ENCODE results near the gene HSP90AB1.
"Not testable (repeated sequence)": the region's sequence is repeated elsewhere in the genome, so short reads cannot be mapped to it uniquely, and the experiment has no call there.

Gene HSP90AB1

DNA sequence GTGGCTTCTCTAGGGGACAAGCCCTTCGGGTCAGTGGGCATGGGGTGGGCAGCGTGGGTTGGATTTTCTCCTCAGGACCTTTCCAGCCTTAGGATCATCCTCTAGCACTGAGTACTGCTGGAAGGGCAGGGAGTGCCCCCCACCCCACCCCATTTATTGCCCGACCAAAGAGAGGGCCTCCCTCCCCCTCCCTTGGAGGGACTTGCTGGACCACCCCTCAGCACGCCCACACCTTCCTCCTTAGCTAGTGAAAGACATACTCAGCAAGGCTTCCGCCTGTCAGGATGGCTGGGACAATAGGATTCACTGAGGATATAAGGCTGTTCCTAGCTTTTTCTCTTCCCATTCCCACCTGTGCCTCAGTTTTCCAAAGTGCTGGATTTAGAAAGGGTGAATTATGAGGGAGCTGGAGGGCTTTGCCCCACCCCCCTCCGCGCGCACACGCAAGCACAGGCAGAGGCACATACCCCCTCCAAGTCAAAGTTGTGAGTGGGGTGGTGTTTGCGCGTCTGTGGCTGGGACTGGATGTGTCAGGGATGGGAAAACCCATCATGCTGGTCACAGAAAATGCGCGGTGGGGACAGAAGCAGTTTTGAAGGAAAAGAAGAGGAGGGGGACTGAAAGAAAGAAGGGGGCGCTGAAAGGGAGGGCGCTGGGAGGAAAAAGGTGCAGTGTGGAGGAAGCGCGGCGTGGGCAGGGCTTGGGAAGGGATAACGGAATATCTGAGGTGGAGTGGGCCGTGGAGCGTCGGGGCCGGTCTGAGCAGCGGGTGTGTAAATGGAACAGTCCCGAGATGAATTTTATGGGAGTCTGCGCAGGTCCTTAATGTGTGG, 24.2 kb upstream of the HSP90AB1 start:
- DNase-seq: no peak

GRCh38 chr6:44223319-44224028, 23.4 kb upstream of the HSP90AB1 start, which contains the start of gene SLC29A1:
Gene SLC29A1 (plus strand): TSS chr6:44223595. CDS start chr6:44227314, 3,719 bp downstream.
- DNase-seq: no peak

DNA sequence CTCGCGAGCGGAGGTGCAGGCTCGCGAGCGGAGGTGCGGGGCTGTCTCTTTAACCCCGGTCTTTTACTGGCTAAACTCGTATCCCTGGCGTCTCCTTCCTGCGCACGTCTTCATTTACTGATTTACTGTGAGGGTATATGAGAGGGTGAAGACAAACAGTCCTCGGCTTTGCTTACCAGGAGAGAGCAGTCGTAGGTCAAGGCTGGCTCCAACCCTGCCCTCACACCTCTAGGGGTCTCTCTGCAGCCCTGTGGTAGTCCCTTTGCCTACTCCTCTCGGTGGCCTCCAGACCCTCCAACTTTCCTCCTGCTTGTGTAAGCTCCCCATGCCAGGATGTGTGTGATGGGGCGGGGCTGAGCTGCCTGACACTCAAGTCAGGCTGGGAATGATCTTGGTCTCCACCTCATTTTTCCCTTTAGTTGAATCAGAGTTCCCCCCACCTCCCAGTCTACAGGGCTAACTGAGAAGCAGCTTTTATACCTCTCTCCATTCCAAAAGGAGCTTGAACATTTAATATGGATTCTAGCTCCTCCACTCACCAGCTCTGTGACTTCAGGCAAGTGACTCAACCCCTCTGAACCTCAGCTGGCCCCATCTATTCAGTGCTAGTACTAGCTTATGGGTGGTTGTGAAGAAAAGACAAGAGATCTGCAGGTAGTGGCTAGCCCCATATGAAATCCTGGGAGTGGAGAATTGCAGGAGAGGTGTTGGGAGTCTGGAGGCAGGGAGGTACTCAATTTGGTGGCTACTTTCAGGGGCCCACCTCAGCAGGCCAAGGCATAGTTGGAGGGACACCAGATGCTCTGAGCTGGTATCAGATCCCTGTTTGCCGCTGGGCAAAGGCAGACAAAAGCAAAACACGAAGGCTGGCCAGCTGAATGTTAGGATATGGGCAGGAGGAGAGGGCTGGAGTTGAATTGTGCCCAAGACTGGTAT, 22.6 kb upstream of the HSP90AB1 start:
- DNase-seq: no peak

GRCh38 chr6:44224965-44225305, 22.0 kb upstream of the HSP90AB1 start:
- DNase-seq: no peak

DNA sequence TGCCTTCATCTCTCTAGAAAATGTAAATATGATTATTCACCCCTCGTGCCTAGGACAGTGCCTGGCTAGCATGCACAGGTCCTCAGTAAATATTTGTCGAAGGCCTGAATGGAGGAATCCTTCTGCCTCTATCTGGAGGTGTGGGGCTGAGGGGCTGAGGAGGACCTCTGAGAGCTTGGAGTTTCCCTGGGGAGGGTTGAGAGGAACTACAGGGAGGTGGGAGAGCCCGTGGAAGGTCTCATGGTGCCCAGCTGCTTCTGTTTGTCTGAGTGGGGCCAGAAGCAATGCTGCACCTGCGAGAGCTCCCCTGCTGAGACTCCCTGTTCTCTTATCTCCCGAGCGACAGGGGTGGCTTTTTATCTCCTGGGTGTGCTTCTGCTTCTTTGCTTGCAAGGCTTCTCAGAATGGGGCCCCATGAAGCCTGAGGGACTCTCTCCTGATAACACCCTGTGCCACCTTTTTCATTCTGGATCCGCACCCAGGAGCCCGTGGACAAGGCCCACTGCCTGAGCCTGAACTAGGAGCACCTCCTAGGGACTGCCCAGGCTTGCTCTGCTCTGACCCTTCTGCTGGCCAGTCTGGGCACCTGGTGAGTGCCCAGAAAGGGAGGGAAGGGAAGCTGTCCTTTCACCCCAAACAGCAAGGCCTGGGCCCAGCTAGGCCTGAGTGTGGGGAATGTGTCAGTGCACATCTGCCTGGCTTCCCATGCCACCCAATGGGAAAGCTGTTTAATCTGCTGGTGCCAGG, 21.1 kb upstream of the HSP90AB1 start:
- DNase-seq: no peak

DNA sequence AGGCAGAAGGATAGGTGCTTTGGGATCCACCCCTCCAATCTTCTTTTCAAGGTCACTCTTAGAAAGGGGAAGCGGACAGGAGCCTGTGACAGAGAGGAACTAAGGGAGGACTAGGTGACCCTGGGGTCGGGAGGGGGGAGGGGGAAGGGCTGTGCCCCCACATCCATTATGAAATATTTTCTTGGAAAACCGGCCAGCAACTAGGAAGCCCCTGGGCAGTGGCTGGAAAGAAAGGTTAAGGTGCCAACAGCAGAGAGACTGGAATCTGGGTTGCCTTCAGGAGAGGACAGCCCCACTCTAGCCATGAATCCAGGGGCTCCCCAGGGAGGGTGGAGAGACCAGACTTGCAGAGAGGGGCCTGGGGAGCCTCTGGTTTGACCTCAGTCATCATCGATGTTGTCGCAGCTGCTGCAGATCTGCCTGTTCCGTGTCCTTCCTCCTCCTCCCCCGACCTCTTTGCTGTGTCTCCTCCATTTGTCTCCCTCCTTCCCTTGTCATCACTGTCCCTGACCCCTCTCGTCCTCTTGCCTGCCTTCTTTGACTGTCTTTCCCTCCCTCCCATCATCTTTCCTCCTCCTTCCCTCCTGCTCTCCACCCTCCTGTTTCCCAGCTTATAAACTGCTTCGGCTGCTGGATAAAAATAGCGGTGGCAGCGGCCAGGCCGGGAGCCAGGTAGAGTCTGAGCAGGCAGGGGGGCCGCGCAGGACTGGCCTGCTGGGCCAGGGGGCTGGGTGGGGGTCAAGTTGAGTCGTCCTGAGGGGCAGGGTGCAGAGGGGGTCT, 20.3 kb upstream of the HSP90AB1 start:
- no peak for DNase-seq

DNA sequence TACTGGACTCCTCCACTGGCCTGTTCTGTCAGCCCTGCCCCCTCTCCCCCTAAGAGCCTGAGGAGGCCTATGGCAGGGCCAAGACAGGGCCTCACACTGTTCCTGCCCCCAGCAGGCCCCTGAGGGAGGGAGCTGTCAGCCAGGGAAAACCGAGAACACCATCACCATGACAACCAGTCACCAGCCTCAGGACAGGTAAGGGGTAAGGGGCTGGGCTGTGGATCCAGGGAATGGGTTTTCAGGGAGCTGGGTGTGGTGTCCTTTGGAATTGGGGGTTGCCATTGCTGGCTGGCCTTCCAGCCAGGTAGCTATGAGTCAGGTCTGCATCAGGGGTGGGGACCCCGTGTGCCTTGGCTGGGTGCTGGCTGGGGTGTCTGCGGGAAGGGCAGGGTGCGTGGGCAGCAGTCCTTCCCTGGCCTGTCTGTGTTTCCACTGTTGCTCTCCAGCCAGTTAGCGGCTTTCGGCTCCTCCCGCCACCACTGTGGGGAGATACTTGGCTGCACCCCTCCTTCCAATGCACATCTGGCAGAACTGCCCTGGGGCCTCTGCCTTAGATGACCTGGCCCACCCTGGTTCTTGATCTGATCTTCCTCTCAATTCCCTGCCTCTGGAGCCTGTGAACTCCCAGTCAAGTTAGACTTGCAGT, 19.6 kb upstream of the HSP90AB1 start:
- no peak for DNase-seq

- no peak for DNase-seq
Observed at GRCh38 chr6:44228031-44228430, 18.9 kb upstream of the HSP90AB1 start.

- no peak for DNase-seq
Observed at GRCh38 chr6:44228433-44228832, 18.5 kb upstream of the HSP90AB1 start.

DNA sequence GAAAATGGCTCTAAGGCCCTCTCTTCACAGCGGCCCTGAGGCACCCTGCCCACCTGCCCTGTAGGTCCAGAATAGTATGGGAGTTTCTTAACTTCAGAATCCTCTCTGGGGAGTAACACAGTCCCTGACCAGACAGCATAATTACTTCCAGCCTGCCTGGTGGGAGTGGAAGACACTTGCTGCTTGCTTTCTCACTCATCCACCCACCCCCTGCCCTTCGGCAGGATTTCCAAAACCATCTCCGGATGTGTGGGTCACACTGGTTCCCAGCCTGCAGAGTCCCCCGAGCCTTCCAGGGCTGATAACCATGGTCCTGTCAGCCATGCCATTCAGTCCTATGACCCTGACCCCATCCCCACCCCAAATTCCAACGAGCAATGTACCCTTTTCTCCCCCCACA, 18.1 kb upstream of the HSP90AB1 start:
- DNase-seq: no peak

- DNase-seq: no peak
Observed at GRCh38 chr6:44229376-44230033, 17.4 kb upstream of the HSP90AB1 start.

DNA sequence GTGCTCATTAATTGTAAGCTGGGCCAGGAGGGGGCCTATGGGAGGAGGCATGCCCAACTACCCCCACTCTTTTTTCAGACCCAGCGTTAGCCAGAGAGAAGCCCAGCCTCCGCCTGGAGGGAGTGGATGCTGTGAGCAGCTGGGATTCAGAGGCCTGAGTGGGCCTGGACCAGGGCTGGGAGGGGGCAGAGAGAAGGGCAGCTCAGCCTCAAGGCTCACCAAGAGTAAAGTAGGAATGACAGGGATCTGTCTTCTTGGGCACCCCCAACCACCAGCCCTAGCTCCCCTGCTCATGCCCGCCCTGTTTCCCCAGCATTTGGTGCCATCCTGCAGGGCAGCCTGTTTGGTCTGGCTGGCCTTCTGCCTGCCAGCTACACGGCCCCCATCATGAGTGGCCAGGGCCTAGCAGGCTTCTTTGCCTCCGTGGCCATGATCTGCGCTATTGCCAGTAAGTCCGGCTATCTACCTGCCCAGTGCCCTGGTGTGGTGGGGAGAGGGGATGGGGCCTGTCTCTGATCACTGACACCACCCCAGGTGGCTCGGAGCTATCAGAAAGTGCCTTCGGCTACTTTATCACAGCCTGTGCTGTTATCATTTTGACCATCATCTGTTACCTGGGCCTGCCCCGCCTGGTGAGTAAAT, 16.7 kb upstream of the HSP90AB1 start:
- no peak for DNase-seq

DNA sequence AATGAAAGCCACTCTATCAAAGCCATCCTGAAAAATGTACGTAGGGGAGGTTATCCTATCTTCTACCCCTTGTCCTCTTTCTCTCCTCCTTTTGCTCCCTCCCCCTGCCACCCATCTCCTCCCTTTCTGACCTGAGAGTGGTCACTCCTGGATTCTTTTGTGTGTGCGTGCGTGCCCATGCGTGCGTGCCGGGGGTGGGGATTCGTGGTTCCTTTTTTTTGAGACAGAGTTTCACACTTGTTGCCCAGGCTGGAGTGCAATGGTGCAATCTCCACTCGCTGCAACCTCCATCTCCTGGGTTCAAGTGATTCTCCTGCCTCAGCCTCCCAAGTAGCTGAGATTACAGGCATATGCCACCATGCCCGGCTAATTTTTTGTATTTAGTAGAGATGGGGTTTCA, 15.5 kb upstream of the HSP90AB1 start:
- not testable (repeated sequence) for DNase-seq

DNA sequence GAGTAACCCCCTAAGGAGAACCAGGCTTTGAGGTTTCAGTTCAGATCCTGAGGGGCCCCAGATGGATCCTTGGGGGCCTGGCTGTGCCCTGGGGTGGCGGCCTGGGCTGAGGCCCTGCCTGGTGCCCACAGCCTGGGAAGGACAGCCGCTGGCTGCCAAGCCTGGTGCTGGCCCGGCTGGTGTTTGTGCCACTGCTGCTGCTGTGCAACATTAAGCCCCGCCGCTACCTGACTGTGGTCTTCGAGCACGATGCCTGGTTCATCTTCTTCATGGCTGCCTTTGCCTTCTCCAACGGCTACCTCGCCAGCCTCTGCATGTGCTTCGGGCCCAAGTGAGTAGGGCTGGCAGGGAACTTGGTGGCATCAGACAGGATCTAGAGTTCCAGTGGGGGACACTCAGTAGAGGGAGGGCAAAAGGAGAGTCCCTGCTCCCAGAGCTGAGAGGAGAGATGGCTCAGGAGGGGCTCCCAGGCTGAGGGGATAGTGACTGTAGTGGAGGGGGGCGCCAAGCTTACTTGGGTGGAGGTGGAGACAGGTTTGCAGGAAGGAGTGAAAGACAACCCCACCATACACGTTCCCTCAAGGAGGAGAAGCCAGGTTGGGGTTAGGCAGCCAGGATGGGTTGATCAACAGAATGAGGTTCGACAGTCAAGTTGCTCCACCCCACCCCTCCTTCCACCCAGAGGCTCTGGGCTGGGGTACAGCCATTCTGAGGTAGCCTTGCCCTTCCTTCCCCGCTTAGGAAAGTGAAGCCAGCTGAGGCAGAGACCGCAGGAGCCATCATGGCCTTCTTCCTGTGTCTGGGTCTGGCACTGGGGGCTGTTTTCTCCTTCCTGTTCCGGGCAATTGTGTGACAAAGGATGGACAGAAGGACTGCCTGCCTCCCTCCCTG, 14.0 kb upstream of the HSP90AB1 start:
- DNase-seq: no peak

DNA sequence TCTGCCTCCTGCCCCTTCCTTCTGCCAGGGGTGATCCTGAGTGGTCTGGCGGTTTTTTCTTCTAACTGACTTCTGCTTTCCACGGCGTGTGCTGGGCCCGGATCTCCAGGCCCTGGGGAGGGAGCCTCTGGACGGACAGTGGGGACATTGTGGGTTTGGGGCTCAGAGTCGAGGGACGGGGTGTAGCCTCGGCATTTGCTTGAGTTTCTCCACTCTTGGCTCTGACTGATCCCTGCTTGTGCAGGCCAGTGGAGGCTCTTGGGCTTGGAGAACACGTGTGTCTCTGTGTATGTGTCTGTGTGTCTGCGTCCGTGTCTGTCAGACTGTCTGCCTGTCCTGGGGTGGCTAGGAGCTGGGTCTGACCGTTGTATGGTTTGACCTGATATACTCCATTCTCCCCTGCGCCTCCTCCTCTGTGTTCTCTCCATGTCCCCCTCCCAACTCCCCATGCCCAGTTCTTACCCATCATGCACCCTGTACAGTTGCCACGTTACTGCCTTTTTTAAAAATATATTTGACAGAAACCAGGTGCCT, 13.3 kb upstream of the HSP90AB1 start:
- no peak for DNase-seq

- no peak for DNase-seq
Observed at GRCh38 chr6:44234101-44235025, 12.5 kb upstream of the HSP90AB1 start.

GRCh38 chr6:44235269-44235668, 11.6 kb upstream of the HSP90AB1 start:
- DNase-seq: no peak

All from NCI-H1417 treated with DMSO at 0.1 percent for 48 hours (cell line).